IMR-90 (cell line): ENCODE measurements around the gene SLF2. TPM values are rescaled to one million over a fixed set of nuclear protein-coding genes. Genes with fewer than 3 reads are reported as not detected.
A peak's percentile ranks its signal among the peaks of the same experiment; 100 is the strongest.

Source experiments
- ATAC-seq: fragments of 200-7000 bp; cut with Tn5 transposase; 2 replicates; pipeline ENCODE4 v1.9.1; 2020; ENCODE audit warnings: low read depth, mild to moderate bottlenecking, moderate library complexity
- BruUV-seq: library from RNA; stranded (reverse); fragments of 400-500 nt; replicated peaks from 2 replicates; lab custom pipeline; 2021; lab: Mats Ljungman, UMichigan
- CTCF ChIA-PET: fragments of 300-600 bp; formaldehyde crosslinking; extraction: SDS; loops from one replicate; lab custom pipeline; 2021; ENCODE audit warnings: antibody characterized with exemption; lab: Yijun Ruan, JAX
- POLR2A ChIA-PET: fragments of 300-600 bp; sonication (Branson Sonifier 250); formaldehyde crosslinking; loops from one replicate; lab custom pipeline; 2022; ENCODE audit warnings: antibody characterized with exemption; ENCODE audit not compliant: unreplicated experiment; lab: Charles Lee
- DNase-seq: peaks from one replicate; pipeline ENCODE4 v3.0.0; 2013
- H2AFZ ChIP-seq: replicated peaks from 2 replicates; pipeline ENCODE3; 2013; ENCODE audit warnings: low read length, mild to moderate bottlenecking; ENCODE audit not compliant: poor library complexity
- H2AK5ac ChIP-seq: 2 replicates; pipeline ENCODE4 v1.6.1; 2013; ENCODE audit warnings: low read depth, low read length, inconsistent platforms
- H2AK9ac ChIP-seq: replicated peaks from 2 replicates; pipeline ENCODE3; 2013; ENCODE audit warnings: mild to moderate bottlenecking, low read depth, low read length, moderate library complexity; ENCODE audit not compliant: poor library complexity
- H2BK120ac ChIP-seq: 2 replicates; pipeline ENCODE4 v1.6.1; 2013; ENCODE audit warnings: low read depth, low read length, inconsistent platforms
- H2BK15ac ChIP-seq: 3 replicates; pipeline ENCODE4 v1.6.1; 2013; ENCODE audit warnings: low read depth, low read length, inconsistent platforms
- H2BK20ac ChIP-seq: 2 replicates; pipeline ENCODE4 v1.6.1; 2013; ENCODE audit warnings: low read depth, mild to moderate bottlenecking, inconsistent platforms, low read length, moderate library complexity
- H2BK5ac ChIP-seq: 2 replicates; pipeline ENCODE4 v1.6.1; 2013; ENCODE audit warnings: mild to moderate bottlenecking, low read depth, low read length, inconsistent platforms; ENCODE audit not compliant: poor library complexity, severe bottlenecking
- H3K14ac ChIP-seq: replicated peaks from 2 replicates; pipeline ENCODE4 v1.6.1; 2013; ENCODE audit warnings: low read depth, low read length, inconsistent platforms
- H3K18ac ChIP-seq: 2 replicates; pipeline ENCODE4 v1.6.1; 2013; ENCODE audit warnings: low read depth, low read length, control low read depth
- H3K23ac ChIP-seq: 2 replicates; pipeline ENCODE4 v1.6.1; 2013; ENCODE audit warnings: low read depth, low read length, inconsistent platforms
- H3K27ac ChIP-seq: 2 replicates; pipeline ENCODE4 v1.5.1; 2013; ENCODE audit warnings: mild to moderate bottlenecking, control low read depth, low read length; ENCODE audit not compliant: insufficient read depth
- H3K27me3 ChIP-seq: 2 replicates; pipeline ENCODE4 v1.6.1; 2013; ENCODE audit warnings: low read length; ENCODE audit not compliant: control insufficient read depth, insufficient read depth
- H3K36me3 ChIP-seq: 2 replicates; pipeline ENCODE4 v1.6.1; 2013; ENCODE audit warnings: low read length, mixed read lengths; ENCODE audit not compliant: control insufficient read depth, insufficient read depth
- H3K4ac ChIP-seq: 2 replicates; pipeline ENCODE4 v1.6.1; 2013; ENCODE audit warnings: low read depth, low read length, inconsistent platforms
- H3K4me1 ChIP-seq: 2 replicates; pipeline ENCODE4 v1.6.1; 2013; ENCODE audit warnings: low read length, mixed read lengths; ENCODE audit not compliant: control insufficient read depth, insufficient read depth
- H3K4me2 ChIP-seq: 2 replicates; pipeline ENCODE4 v1.6.1; 2013; ENCODE audit warnings: low read depth, mild to moderate bottlenecking, control low read depth, low read length, moderate library complexity
- H3K4me3 ChIP-seq: 2 replicates; pipeline ENCODE4 v1.5.1; 2013; ENCODE audit warnings: low read depth, mild to moderate bottlenecking, control low read depth, low read length, moderate library complexity; ENCODE audit not compliant: insufficient read depth
- H3K56ac ChIP-seq: 2 replicates; pipeline ENCODE4 v1.6.1; 2013; ENCODE audit warnings: low read length, inconsistent platforms; ENCODE audit not compliant: insufficient read depth; ENCODE audit errors: extremely low read depth
- H3K79me1 ChIP-seq, 2 experiments: 2 replicates each; pipeline ENCODE4 v1.6.1; 2013; ENCODE audit warnings: low read length in 2 of 2, inconsistent platforms in 1 of 2, low read depth in 1 of 2
- H3K9ac ChIP-seq: 2 replicates; pipeline ENCODE4 v1.6.1; 2013; ENCODE audit warnings: low read depth, low read length, control low read depth
- H3K9me1 ChIP-seq: 2 replicates; pipeline ENCODE4 v1.6.1; 2013; ENCODE audit warnings: low read length, inconsistent platforms; ENCODE audit not compliant: insufficient read depth
- H3K9me3 ChIP-seq: 2 replicates; pipeline ENCODE4 v1.6.1; 2013; ENCODE audit warnings: low read length; ENCODE audit not compliant: control insufficient read depth, insufficient read depth
- H4K20me1 ChIP-seq: 2 replicates; pipeline ENCODE4 v1.6.1; 2013; ENCODE audit warnings: low read length, inconsistent platforms; ENCODE audit not compliant: insufficient read depth
- H4K5ac ChIP-seq: 2 replicates; pipeline ENCODE4 v1.6.1; 2013; ENCODE audit warnings: mild to moderate bottlenecking, low read depth, low read length, control low read depth
- H4K8ac ChIP-seq, 2 experiments: 2 replicates each; pipeline ENCODE4 v1.6.1; 2013; ENCODE audit warnings: low read depth in 2 of 2, low read length in 2 of 2, control low read depth in 1 of 2, inconsistent platforms in 1 of 2
- H4K91ac ChIP-seq: 2 replicates; pipeline ENCODE4 v1.6.1; 2013; ENCODE audit warnings: low read depth, low read length, inconsistent platforms; ENCODE audit not compliant: insufficient read depth
- BHLHE40 ChIP-seq: fragments of 150-350 bp; IDR thresholded peaks from 2 replicates; pipeline ENCODE4 v1.6.1; 2016; ENCODE audit warnings: mild to moderate bottlenecking, low read depth, low read length
- CEBPB ChIP-seq: IDR thresholded peaks from 2 replicates; pipeline ENCODE4 v1.6.1; 2012; ENCODE audit warnings: low read depth, low read length, improper control_type of control experiment
- RAD21 ChIP-seq: IDR thresholded peaks from 2 replicates; pipeline ENCODE4 v1.6.1; 2012; ENCODE audit warnings: low read length, improper control_type of control experiment
- WGBS, 2 experiments: methylation state at CpG; one replicate each; pipeline versions ENCODE4 v1.1.5 to v1.1.7; 2013; ENCODE audit warnings: missing lambda C conversion rate in 2 of 2; ENCODE audit not compliant: insufficient read length in 1 of 2; ENCODE audit errors: extremely low coverage in 2 of 2; 5-methylcytosine and 5-hydroxymethylcytosine counted together
- dilution Hi-C: fragments of 300-500 bp; cut with HindIII; formaldehyde crosslinking; loops from one replicate; pipeline ENCODE4 v1.14.3; 2018; ENCODE audit warnings: low sequenced_read_pairs; ENCODE audit not compliant: unreplicated experiment
- in situ Hi-C: fragments of 300-500 bp; cut with MboI; formaldehyde crosslinking; loops from 3 replicates; pipeline ENCODE4 v1.14.3; 2019; ENCODE audit warnings: low sequenced_read_pairs, inconsistent platforms, mixed read lengths
- intact Hi-C: fragments of 100-400 bp; cut with micrococcal nuclease; formaldehyde crosslinking; loops from 2 replicates; pipeline ENCODE4 v1.10.0; 2022
- polyA plus RNA-seq, 3 experiments: library from polyadenylated mRNA; depleted of rRNA; stranded (reverse); fragments of >200 nt; gene quantifications; 2 replicates each; pipeline ENCODE4 v1.2.3, GENCODE V29; 2012; ENCODE audit warnings: low replicate concordance in 1 of 3
- total RNA-seq: library from RNA; depleted of rRNA; stranded (reverse); fragments of >200 nt; gene quantifications from 2 replicates; pipeline ENCODE4 v1.2.3, GENCODE V29; 2012

The SLF2 gene
- total and polyA plus RNA-seq, 2 of the 4 experiments (the other 2 are of a cell fraction), result 8.5 to 21.7 TPM

- no peak overlapping the region for H3K27ac ChIP-seq
- peaks cover 33% of the 10 kb centered on the region for H3K27me3 ChIP-seq
- H3K14ac ChIP-seq, result no peak overlapping the region
- no peak overlapping the region for H2BK15ac ChIP-seq
- H2AFZ ChIP-seq, result peak overlapping the region; percentile 27
- no peak overlapping the region for H3K4me2 ChIP-seq
- CTCF ChIA-PET, result interaction anchor here (0.6 kb wide), 1 partner anchor 1158 kb away, joined by 3 read pairs; no protein-coding TSS in a partner anchor
- no peak overlapping the region for H4K8ac ChIP-seq
- no peak for DNase-seq
- no peak overlapping the region for H3K23ac ChIP-seq
- intact Hi-C loops, result no loop called here
- H3K9me3 ChIP-seq, result no peaks in the 10 kb centered on the region
- H3K56ac ChIP-seq, result no peak overlapping the region
- peaks cover 10% of the 10 kb centered on the region for H3K9me1 ChIP-seq
- H3K4ac ChIP-seq, result no peak overlapping the region
- dilution Hi-C loops, result no loop called here
- H3K36me3 ChIP-seq, result no peaks in the 10 kb centered on the region
- no peak for ATAC-seq
- no peak overlapping the region for H2BK5ac ChIP-seq
- TF ChIP-seq RAD21, result no peak
- no peak for TF ChIP-seq CEBPB
- TF ChIP-seq BHLHE40, result no peak
- H2BK120ac ChIP-seq, result no peak overlapping the region
- H2BK20ac ChIP-seq, result no peak overlapping the region
- in situ Hi-C loops, result no loop called here
- no peak overlapping the region for H2AK9ac ChIP-seq
- H3K18ac ChIP-seq, result no peak overlapping the region
- no peak overlapping the region for H4K91ac ChIP-seq
- H3K4me1 ChIP-seq, result peaks cover 12% of the 10 kb centered on the region
- H3K4me3 ChIP-seq, result no peak overlapping the region
- H4K20me1 ChIP-seq, result no peaks in the 10 kb centered on the region
- BruUV-seq, result no TSS peak
- POLR2A ChIA-PET, result no interaction called here
- no peaks in the 10 kb centered on the region for H3K79me1 ChIP-seq
- H4K5ac ChIP-seq, result no peak overlapping the region
- H2AK5ac ChIP-seq, result no peak overlapping the region
- WGBS, 2 experiments, result 83% methylated on average over 1 of the region's 4 CpGs; no CpG with 5 or more reads in 1 of the 2 experiments
- no peak overlapping the region for H3K9ac ChIP-seq
Observed at GRCh38 chr10:100869399-100869798, 43.4 kb upstream of the SLF2 start.
